ENCODE data around the gene LRP1B. TPM values are rescaled to one million over a fixed set of nuclear protein-coding genes. Genes with fewer than 3 reads are reported as not detected.

Gene LRP1B
- polyA plus RNA-seq, 1 of the 3 experiments (the other 2 are of a cell fraction): 0.28 TPM

DNA sequence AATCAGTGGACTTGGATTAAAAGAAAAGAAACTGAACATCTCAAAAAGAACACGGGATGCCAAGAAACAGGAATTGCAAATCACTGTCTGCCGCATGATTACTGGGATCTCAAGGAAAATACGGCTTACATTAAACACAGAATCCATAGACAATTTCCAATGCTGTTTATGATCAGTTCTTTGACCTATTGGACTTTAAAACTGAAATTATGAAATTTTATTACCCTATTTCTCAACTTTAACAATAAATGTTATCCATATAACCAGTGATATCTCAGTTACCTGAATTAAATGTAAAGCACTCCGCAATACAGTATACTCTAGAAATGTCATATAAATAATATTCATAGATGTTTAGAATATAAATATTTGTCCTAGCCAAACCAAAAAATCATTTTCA is 1793.8 kb downstream of the LRP1B start:
- Histone ChIP-seq H2AFZ (ENCODE audit: low read depth) (no peak overlapping the region), H3K79me2 (ENCODE audit: insufficient read depth) (no peaks in the 10 kb centered on the region), H3F3A (replicated peaks; ENCODE audit: insufficient read depth) (no peaks in the 10 kb centered on the region), H3K27ac (ENCODE audit: low read depth in 2 of 2, low read length in 1 of 2) (no peak overlapping the region), H4K20me1 (ENCODE audit: insufficient read depth) (no peaks in the 10 kb centered on the region), H3K4me2 (no peak overlapping the region), H3K9me2 (no peaks in the 10 kb centered on the region), H3K27me3 (ENCODE audit: insufficient read depth) (no peaks in the 10 kb centered on the region), H3K4me1 (ENCODE audit: control insufficient read depth in 1 of 2, insufficient read depth in 2 of 2, low read depth in 1 of 2, low read length in 1 of 2) (no peaks in the 10 kb centered on the region; a peak in 1 of 4 replicates), H3K9ac (no peak overlapping the region), H3K4me3 (ENCODE audit: low read depth in 2 of 2, low read length in 1 of 2) (no peak overlapping the region), H3K36me3 (replicated peaks in 1 of 2; ENCODE audit: control insufficient read depth in 1 of 2, insufficient read depth in 2 of 2, low read length in 1 of 2) (no peaks in the 10 kb centered on the region), H3K9me3 (no peaks in the 10 kb centered on the region)
- WGBS (ENCODE audit: low lambda C conversion rate): 77% methylated on average over 4 of the region's 4 CpGs
- ChIA-PET POLR2A (no interaction called here), CTCF (interaction anchor here (1.1 kb wide), 1 partner anchor 11 kb away, joined by 3 read pairs; no protein-coding TSS in a partner anchor)
- DNase-seq: no peak
- no peak for TF ChIP-seq RCOR1 (IDR thresholded peaks at IDR 0.05; ENCODE audit: low read length)
- no peak for TF ChIP-seq MAX (IDR thresholded peaks at IDR 0.05; ENCODE audit: low read depth)
- no peak for TF ChIP-seq RXRA (IDR thresholded peaks at IDR 0.05; ENCODE audit: borderline replicate concordance, low read depth)
- no peak for TF ChIP-seq GATA2 (CRISPR knock-in tag; IDR thresholded peaks at IDR 0.05)
- no peak for TF ChIP-seq RAD21 (IDR thresholded peaks at IDR 0.05; ENCODE audit: low read length)
- no peak for TF ChIP-seq TCF12 (IDR thresholded peaks at IDR 0.05)
- no peak for TF ChIP-seq REST (IDR thresholded peaks at IDR 0.05; ENCODE audit: low read depth, low read length)
- no peak for TF ChIP-seq ZBTB33 (IDR thresholded peaks at IDR 0.05; ENCODE audit: borderline replicate concordance, low read depth)
- no peak for TF ChIP-seq RFX5 (IDR thresholded peaks at IDR 0.05; ENCODE audit: low read length)
- TF ChIP-seq YY1 (IDR thresholded peaks at IDR 0.05; ENCODE audit: low read depth): no peak

DNA sequence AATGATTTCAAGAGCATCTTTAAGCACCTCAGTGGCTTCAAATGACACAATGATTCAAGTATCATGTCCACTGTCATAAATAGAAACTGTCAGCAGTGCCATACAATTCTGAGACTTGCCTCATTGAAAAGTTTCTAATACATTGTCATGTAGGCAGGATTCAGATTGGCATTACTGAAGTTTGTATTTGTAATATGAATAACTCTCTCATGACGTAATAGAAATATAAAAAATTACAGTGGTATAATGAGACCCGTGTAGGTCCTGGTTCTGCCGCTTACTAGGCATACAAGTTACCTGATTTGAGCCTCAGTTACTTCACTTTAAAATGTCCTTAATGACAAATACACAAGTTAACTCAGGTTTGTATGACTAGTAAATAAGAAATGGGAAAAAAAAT is 1814.5 kb downstream of the LRP1B start:
- H3K9ac ChIP-seq: no peak overlapping the region
- TF ChIP-seq RFX5 (IDR thresholded peaks at IDR 0.05; ENCODE audit: low read length) (no peak), NFIC (IDR thresholded peaks at IDR 0.05; ENCODE audit: borderline replicate concordance) (no peak)
- TF ChIP-seq, protein P1, sequence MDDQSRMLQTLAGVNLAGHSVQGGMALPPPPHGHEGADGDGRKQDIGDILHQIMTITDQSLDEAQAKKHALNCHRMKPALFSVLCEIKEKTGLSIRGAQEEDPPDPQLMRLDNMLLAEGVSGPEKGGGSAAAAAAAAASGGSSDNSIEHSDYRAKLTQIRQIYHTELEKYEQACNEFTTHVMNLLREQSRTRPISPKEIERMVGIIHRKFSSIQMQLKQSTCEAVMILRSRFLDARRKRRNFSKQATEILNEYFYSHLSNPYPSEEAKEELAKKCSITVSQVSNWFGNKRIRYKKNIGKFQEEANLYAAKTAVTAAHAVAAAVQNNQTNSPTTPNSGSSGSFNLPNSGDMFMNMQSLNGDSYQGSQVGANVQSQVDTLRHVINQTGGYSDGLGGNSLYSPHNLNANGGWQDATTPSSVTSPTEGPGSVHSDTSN (IDR thresholded peaks at IDR 0.05): no peak
- H3K79me2 ChIP-seq (ENCODE audit: insufficient read depth): no peaks in the 10 kb centered on the region
- H3K36me3 ChIP-seq (replicated peaks in 1 of 2; ENCODE audit: control insufficient read depth in 1 of 2, insufficient read depth in 2 of 2, low read length in 1 of 2): no peaks in the 10 kb centered on the region
- H3K4me3 ChIP-seq (ENCODE audit: low read depth in 2 of 2, low read length in 1 of 2): no peak overlapping the region
- H4K20me1 ChIP-seq (ENCODE audit: insufficient read depth): no peaks in the 10 kb centered on the region
- DNase-seq: no peak
- H3K4me1 ChIP-seq (ENCODE audit: control insufficient read depth in 1 of 2, insufficient read depth in 2 of 2, low read depth in 1 of 2, low read length in 1 of 2): no peaks in the 10 kb centered on the region
- no peak overlapping the region for H2AFZ ChIP-seq (ENCODE audit: low read depth)
- ChIA-PET POLR2A (no interaction called here), CTCF (no interaction called here)
- H3K4me2 ChIP-seq: no peak overlapping the region
- no peaks in the 10 kb centered on the region for H3F3A ChIP-seq (replicated peaks; ENCODE audit: insufficient read depth)
- no peaks in the 10 kb centered on the region for H3K27me3 ChIP-seq (ENCODE audit: insufficient read depth)
- H3K27ac ChIP-seq (ENCODE audit: low read depth in 2 of 2, low read length in 1 of 2): no peak overlapping the region
- no peaks in the 10 kb centered on the region for H3K9me2 ChIP-seq
- no peaks in the 10 kb centered on the region for H3K9me3 ChIP-seq
- 78% methylated on average over 3 of the region's 3 CpGs for WGBS (ENCODE audit: low lambda C conversion rate)
